A549 treated with ZK216348 at 1 μM for 4 hours (cell line): ENCODE data around the gene SLC17A9. TPM values are rescaled to one million over a fixed set of nuclear protein-coding genes. Genes with fewer than 3 reads are reported as not detected.

Experiments used
- total RNA-seq: library from RNA; stranded (reverse); fragments of 200-300 nt; extraction: Qiagen RNA extraction; gene quantifications from 5 replicates; pipeline ENCODE4 v1.2.3, GENCODE V29; 2022; ENCODE audit warnings: low read depth

SLC17A9 gene
- total RNA-seq: 0.35 TPM in 1 of 5 replicates, not detected in the others

GRCh38 chr20:62952373-62952967 lies at the start of gene SLC17A9:
Gene SLC17A9, plus strand, starts transcription at chr20:62952709. Its CDS starts 122 bp downstream, at chr20:62952831.

GRCh38 chr20:62926229-62927127 lies 26.0 kb upstream of the SLC17A9 start, which contains the start of gene DIDO1:
Gene DIDO1, minus strand, starts transcription at chr20:62926505.

GRCh38 chr20:62938105-62938888 lies 14.2 kb upstream of the SLC17A9 start, which contains the start of gene GID8:
Gene GID8, plus strand, starts transcription at chr20:62938147. Its CDS starts 3,356 bp downstream, at chr20:62941503.

GRCh38 chr20:63006540-63007359 lies 54.2 kb downstream of the SLC17A9 start, which contains the start of gene BHLHE23:
Gene BHLHE23, minus strand, starts transcription at chr20:63006964. Its CDS starts 190 bp downstream, at chr20:63006774.

Other genes with a start within 250 kb of the SLC17A9 start
- 0.10 to 0.19 TPM (median 0.14 TPM) in 4 of 5 replicates, not detected in the other for gene NTSR1, start 243.9 kb upstream of the SLC17A9 start, total RNA-seq
- 20.1 to 24.8 TPM (median 23.6 TPM) in 5 replicates for gene MRGBP, start 156.2 kb upstream of the SLC17A9 start, total RNA-seq
- 32.8 to 52.9 TPM (median 49.1 TPM) in 5 replicates for gene OGFR, start 147.9 kb upstream of the SLC17A9 start, total RNA-seq
- gene COL9A3, start 135.7 kb upstream of the SLC17A9 start, total RNA-seq: 0.21 to 0.81 TPM (median 0.49 TPM) in 5 replicates
- gene TCFL5, start 90.9 kb upstream of the SLC17A9 start, total RNA-seq: 2.9 to 5.6 TPM (median 4.8 TPM) in 5 replicates
- 17.9 to 27.4 TPM (median 23.7 TPM) in 5 replicates for gene DIDO1, start 26.2 kb upstream of the SLC17A9 start, total RNA-seq
- gene GID8, start 14.6 kb upstream of the SLC17A9 start, total RNA-seq: 21.2 to 22.6 TPM (median 22.1 TPM) in 5 replicates
- gene BHLHE23, start 54.3 kb downstream of the SLC17A9 start, total RNA-seq: not detected in 5 replicates